Lower lobe of right lung (tissue), 2 donors: Measurements from ENCODE around the gene SPCS3. TPM values are rescaled to one million over a fixed set of nuclear protein-coding genes. Genes with fewer than 3 reads are reported as not detected.

ENCODE experiments used
- ATAC-seq, 2 donors: fragments of 200-7000 bp; cut with Tn5 transposase; one replicate each; pipeline ENCODE4 v1.9.1; 2020 to 2022; ENCODE audit warnings: mild to moderate bottlenecking in 2 of 2, moderate library complexity in 2 of 2
- DNase-seq: peaks from one replicate; pipeline ENCODE4 v3.0.0-alpha.2; 2020
- H3K27ac ChIP-seq: fragments of 200-600 bp; one replicate; pipeline ENCODE4 v1.8.0; 2022
- H3K27me3 ChIP-seq: fragments of 200-600 bp; one replicate; pipeline ENCODE4 v1.8.0; 2022; ENCODE audit warnings: low read depth
- H3K36me3 ChIP-seq: fragments of 200-600 bp; one replicate; pipeline ENCODE4 v1.8.0; 2022; ENCODE audit warnings: mild to moderate bottlenecking
- H3K4me1 ChIP-seq: fragments of 200-600 bp; one replicate; pipeline ENCODE4 v1.8.0; 2022
- H3K4me3 ChIP-seq: fragments of 200-600 bp; one replicate; pipeline ENCODE4 v1.8.0; 2022; ENCODE audit warnings: mild to moderate bottlenecking
- H3K9me3 ChIP-seq: fragments of 200-600 bp; one replicate; pipeline ENCODE4 v1.8.0; 2022
- intact Hi-C: fragments of 100-400 bp; cut with DNase I; formaldehyde crosslinking; loops from one replicate; pipeline ENCODE4 v1.11.0; 2022
- total RNA-seq: library from RNA; stranded (reverse); fragmentation: NEBNext Ultra II Directional; extraction: Animal tissue kit (Norgen Biotek cat#: 25700); gene quantifications from one replicate; pipeline ENCODE4 v1.2.1, GENCODE V29; 2021
- TF ChIP-seq, protein P1 (sequence below): fragments of 200-600 bp; IDR thresholded peaks from one replicate; pipeline ENCODE4 v1.8.0; 2022; ENCODE audit warnings: antibody characterized with exemption, mild to moderate bottlenecking
- donor health status: DM: no; HTN: yes; CAD: no; lungs with severe emphysema.

Gene SPCS3
- total RNA-seq, 1 donor from 2014 or later = 129 TPM

DNA sequence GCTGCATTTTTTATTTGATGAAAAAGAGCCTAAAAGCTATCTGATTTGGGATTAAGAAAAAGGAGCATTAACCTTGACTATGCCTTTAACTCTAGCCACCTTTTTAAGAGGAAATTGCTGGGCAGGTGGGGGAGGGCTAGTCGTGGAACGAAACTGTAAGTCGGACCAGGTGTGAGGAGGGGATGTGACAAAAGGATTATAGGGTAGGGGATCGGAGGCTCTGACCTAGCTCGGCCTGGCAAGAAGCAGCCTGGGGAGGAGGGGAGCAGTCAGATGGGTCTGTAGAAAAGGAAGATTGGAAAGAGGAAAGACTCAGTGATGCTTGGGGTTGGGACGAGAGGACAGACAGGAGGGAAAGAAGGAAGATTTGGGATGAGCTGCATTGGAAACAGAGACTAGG is 21.1 kb upstream of the SPCS3 start:
- Histone ChIP-seq H3K27ac (no peak overlapping the region), H3K27me3 (no peaks in the 10 kb centered on the region), H3K4me1 (no peaks in the 10 kb centered on the region), H3K36me3 (no peaks in the 10 kb centered on the region), H3K9me3 (no peaks in the 10 kb centered on the region), H3K4me3 (no peak overlapping the region)
- DNase-seq = no peak
- TF ChIP-seq, protein P1, sequence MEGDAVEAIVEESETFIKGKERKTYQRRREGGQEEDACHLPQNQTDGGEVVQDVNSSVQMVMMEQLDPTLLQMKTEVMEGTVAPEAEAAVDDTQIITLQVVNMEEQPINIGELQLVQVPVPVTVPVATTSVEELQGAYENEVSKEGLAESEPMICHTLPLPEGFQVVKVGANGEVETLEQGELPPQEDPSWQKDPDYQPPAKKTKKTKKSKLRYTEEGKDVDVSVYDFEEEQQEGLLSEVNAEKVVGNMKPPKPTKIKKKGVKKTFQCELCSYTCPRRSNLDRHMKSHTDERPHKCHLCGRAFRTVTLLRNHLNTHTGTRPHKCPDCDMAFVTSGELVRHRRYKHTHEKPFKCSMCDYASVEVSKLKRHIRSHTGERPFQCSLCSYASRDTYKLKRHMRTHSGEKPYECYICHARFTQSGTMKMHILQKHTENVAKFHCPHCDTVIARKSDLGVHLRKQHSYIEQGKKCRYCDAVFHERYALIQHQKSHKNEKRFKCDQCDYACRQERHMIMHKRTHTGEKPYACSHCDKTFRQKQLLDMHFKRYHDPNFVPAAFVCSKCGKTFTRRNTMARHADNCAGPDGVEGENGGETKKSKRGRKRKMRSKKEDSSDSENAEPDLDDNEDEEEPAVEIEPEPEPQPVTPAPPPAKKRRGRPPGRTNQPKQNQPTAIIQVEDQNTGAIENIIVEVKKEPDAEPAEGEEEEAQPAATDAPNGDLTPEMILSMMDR = no peak
- no peak for ATAC-seq
- intact Hi-C loops = no loop called here

DNA sequence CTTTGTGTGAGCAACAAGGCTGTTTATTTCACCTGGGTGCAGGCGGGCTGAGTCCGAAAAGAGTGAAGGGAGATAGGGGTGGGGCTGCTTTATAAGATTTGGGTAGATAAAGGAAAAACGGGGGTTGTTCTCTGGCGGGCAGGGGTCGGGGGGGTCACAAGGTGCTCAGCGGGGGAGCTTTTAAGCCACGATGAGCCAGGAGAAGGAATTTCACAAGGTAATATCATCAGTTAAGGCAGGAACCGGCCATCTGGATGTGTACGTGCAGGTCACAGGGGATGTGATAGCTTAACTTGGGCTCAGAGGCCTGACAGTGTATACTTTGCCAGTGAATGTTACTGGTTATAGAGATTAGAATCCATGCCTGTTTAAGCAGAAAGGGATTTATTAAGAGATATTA is 19.7 kb upstream of the SPCS3 start:
- H3K27me3 ChIP-seq = no peaks in the 10 kb centered on the region
- no peak overlapping the region for H3K4me3 ChIP-seq
- H3K9me3 ChIP-seq = no peaks in the 10 kb centered on the region
- ATAC-seq (no peak), DNase-seq (no peak)
- no peak overlapping the region for H3K27ac ChIP-seq
- no peaks in the 10 kb centered on the region for H3K36me3 ChIP-seq
- intact Hi-C loops = no loop called here
- TF ChIP-seq, protein P1 = no peak
- no peaks in the 10 kb centered on the region for H3K4me1 ChIP-seq

DNA sequence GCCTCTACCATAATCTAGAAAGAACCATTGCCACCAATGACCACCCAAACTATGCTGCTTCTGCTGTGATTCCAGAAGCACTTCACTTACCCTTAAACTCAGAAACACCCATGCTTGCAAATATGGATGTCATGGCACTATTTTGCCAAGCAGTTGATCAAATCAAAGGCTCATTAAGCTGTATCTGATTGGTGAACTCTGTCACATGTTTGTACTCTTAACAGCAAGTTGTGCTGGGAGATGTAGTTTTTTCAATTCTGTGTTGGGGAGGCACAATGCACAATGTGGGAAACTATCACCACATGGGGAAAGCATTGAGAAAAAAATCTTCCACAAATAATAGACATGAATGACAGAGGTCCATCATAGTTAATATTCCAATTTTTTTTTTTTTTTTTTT is 19.2 kb upstream of the SPCS3 start:
- Histone ChIP-seq H3K4me1 (no peaks in the 10 kb centered on the region), H3K27me3 (no peaks in the 10 kb centered on the region), H3K27ac (no peak overlapping the region), H3K36me3 (no peaks in the 10 kb centered on the region), H3K4me3 (no peak overlapping the region), H3K9me3 (no peaks in the 10 kb centered on the region)
- ATAC-seq (no peak), DNase-seq (no peak)
- intact Hi-C loops = no loop called here
- TF ChIP-seq, protein P1 = no peak

- TF ChIP-seq, protein P1 = no peak
- Histone ChIP-seq H3K4me1 (no peaks in the 10 kb centered on the region), H3K36me3 (no peaks in the 10 kb centered on the region), H3K27me3 (no peaks in the 10 kb centered on the region), H3K9me3 (no peaks in the 10 kb centered on the region), H3K4me3 (no peak overlapping the region), H3K27ac (no peak overlapping the region)
- ATAC-seq (no peak), DNase-seq (no peak)
- intact Hi-C loops = no loop called here
Measured at GRCh38 chr4:176302283-176303275, 17.2 kb upstream of the SPCS3 start.

- Histone ChIP-seq H3K4me1 (no peaks in the 10 kb centered on the region), H3K27ac (no peak overlapping the region), H3K4me3 (no peak overlapping the region), H3K9me3 (no peaks in the 10 kb centered on the region), H3K27me3 (peaks cover 5% of the 10 kb centered on the region), H3K36me3 (no peaks in the 10 kb centered on the region)
- TF ChIP-seq, protein P1 = no peak
- no peak for ATAC-seq
- intact Hi-C loops = no loop called here
- DNase-seq = no peak
Measured at GRCh38 chr4:176303938-176304337, 15.8 kb upstream of the SPCS3 start.
